ENCODE results near the gene ZNF32.

- TF ChIP-seq CTCF (IDR thresholded peaks at IDR 0.05): no peak
- no peak for TF ChIP-seq POLR2A (IDR thresholded peaks at IDR 0.05)
Observed at GRCh38 chr10:43693602-43694001, 44.9 kb upstream of the ZNF32 start.
